Effector CD8-positive, alpha-beta T cell (primary cell): ENCODE data around the gene MCF2L.

Experiments
- DNase-seq: peaks from one replicate; lab custom pipeline; 2025; lab: John Stamatoyannopoulos, UW

Gene MCF2L

GRCh38 chr13:113033054-113033850 lies 64.2 kb downstream of the MCF2L start:
- DNase-seq = no peak

- DNase-seq = no peak
Observed at GRCh38 chr13:113034451-113035212, 65.6 kb downstream of the MCF2L start.

GRCh38 chr13:113035213-113035800 lies 66.3 kb downstream of the MCF2L start:
- no peak for DNase-seq

- DNase-seq = no peak
Observed at GRCh38 chr13:113036401-113036800, 67.4 kb downstream of the MCF2L start.

GRCh38 chr13:113040031-113040430 lies 71.0 kb downstream of the MCF2L start:
- no peak for DNase-seq

- DNase-seq = no peak
Observed at GRCh38 chr13:113040597-113041292, 71.7 kb downstream of the MCF2L start.

- DNase-seq = no peak
Observed at GRCh38 chr13:113041293-113041690, 72.3 kb downstream of the MCF2L start.

GRCh38 chr13:113041896-113042295 lies 72.9 kb downstream of the MCF2L start:
- DNase-seq = no peak

- no peak for DNase-seq
Observed at GRCh38 chr13:113042456-113042855, 73.4 kb downstream of the MCF2L start.

- DNase-seq = no peak
Observed at GRCh38 chr13:113043001-113043630, 74.1 kb downstream of the MCF2L start.

- no peak for DNase-seq
Observed at GRCh38 chr13:113043931-113044330, 74.9 kb downstream of the MCF2L start.

GRCh38 chr13:113044391-113045114 lies 75.5 kb downstream of the MCF2L start:
- no peak for DNase-seq

GRCh38 chr13:113045251-113046127 lies 76.5 kb downstream of the MCF2L start:
- no peak for DNase-seq

- no peak for DNase-seq
Observed at GRCh38 chr13:113046128-113046882, 77.3 kb downstream of the MCF2L start.

GRCh38 chr13:113046883-113047244 lies 77.8 kb downstream of the MCF2L start:
- DNase-seq = no peak

GRCh38 chr13:113047587-113047986 lies 78.6 kb downstream of the MCF2L start:
- DNase-seq = no peak

GRCh38 chr13:113048766-113049165 lies 79.8 kb downstream of the MCF2L start:
- DNase-seq = no peak

- DNase-seq = no peak
Observed at GRCh38 chr13:113049521-113049941, 80.5 kb downstream of the MCF2L start.

- DNase-seq = no peak
Observed at GRCh38 chr13:113049981-113050380, 81.0 kb downstream of the MCF2L start.
